Measurements from ENCODE around the gene ANO3. TPM values are rescaled to one million over a fixed set of nuclear protein-coding genes. Genes with fewer than 3 reads are reported as not detected.

The ANO3 gene
- total RNA-seq, 4 donors from 2014 or later: 0.18 to 0.47 TPM; not detected in 2

GRCh38 chr11:26575946-26576345 lies 244.0 kb downstream of the ANO3 start:
- Histone ChIP-seq H3K4me1 (no peaks in the 10 kb centered on the region), H3K27me3 (no peaks in the 10 kb centered on the region), H3K27ac (no peak overlapping the region), H3K36me3 (no peaks in the 10 kb centered on the region), H3K9me3 (no peaks in the 10 kb centered on the region), H3K4me3 (no peak overlapping the region)
- DNase-seq: no peak
- TF ChIP-seq POLR2A (IDR thresholded peaks at IDR 0.05): no peak
- no peak for TF ChIP-seq CTCF (IDR thresholded peaks at IDR 0.05)

GRCh38 chr11:26578998-26579661 lies 247.2 kb downstream of the ANO3 start:
- Histone ChIP-seq H3K9me3 (no peaks in the 10 kb centered on the region), H3K27me3 (no peaks in the 10 kb centered on the region), H3K4me3 (no peak overlapping the region), H3K36me3 (no peaks in the 10 kb centered on the region), H3K27ac (no peak overlapping the region), H3K4me1 (no peaks in the 10 kb centered on the region)
- TF ChIP-seq POLR2A (IDR thresholded peaks at IDR 0.05) (no peak), CTCF (IDR thresholded peaks at IDR 0.05) (no peak)
- no peak for DNase-seq

GRCh38 chr11:26579683-26580082 lies 247.8 kb downstream of the ANO3 start:
- Histone ChIP-seq H3K4me3 (no peak overlapping the region), H3K36me3 (no peaks in the 10 kb centered on the region), H3K27ac (no peak overlapping the region), H3K27me3 (no peaks in the 10 kb centered on the region), H3K4me1 (no peaks in the 10 kb centered on the region), H3K9me3 (no peaks in the 10 kb centered on the region)
- TF ChIP-seq POLR2A (IDR thresholded peaks at IDR 0.05) (no peak), CTCF (IDR thresholded peaks at IDR 0.05) (no peak)
- no peak for DNase-seq

GRCh38 chr11:26580929-26581328 lies 249.0 kb downstream of the ANO3 start:
- Histone ChIP-seq H3K27ac (no peak overlapping the region), H3K36me3 (no peaks in the 10 kb centered on the region), H3K4me1 (no peaks in the 10 kb centered on the region), H3K9me3 (no peaks in the 10 kb centered on the region), H3K4me3 (no peak overlapping the region), H3K27me3 (no peaks in the 10 kb centered on the region)
- TF ChIP-seq POLR2A (IDR thresholded peaks at IDR 0.05) (no peak), CTCF (IDR thresholded peaks at IDR 0.05) (no peak)
- DNase-seq: no peak

- no peaks in the 10 kb centered on the region for H3K4me1 ChIP-seq
- DNase-seq: no peak
- H3K27ac ChIP-seq: no peak overlapping the region
- TF ChIP-seq POLR2A (IDR thresholded peaks at IDR 0.05) (no peak), CTCF (IDR thresholded peaks at IDR 0.05) (no peak)
- no peaks in the 10 kb centered on the region for H3K27me3 ChIP-seq
- no peak overlapping the region for H3K4me3 ChIP-seq
- no peaks in the 10 kb centered on the region for H3K36me3 ChIP-seq
- no peaks in the 10 kb centered on the region for H3K9me3 ChIP-seq
Observed at GRCh38 chr11:26583550-26583949, 251.6 kb downstream of the ANO3 start.

- Histone ChIP-seq H3K36me3 (no peaks in the 10 kb centered on the region), H3K27me3 (no peaks in the 10 kb centered on the region), H3K9me3 (no peaks in the 10 kb centered on the region), H3K4me1 (no peaks in the 10 kb centered on the region), H3K27ac (no peak overlapping the region), H3K4me3 (no peak overlapping the region)
- TF ChIP-seq CTCF (IDR thresholded peaks at IDR 0.05): no peak
- TF ChIP-seq POLR2A (IDR thresholded peaks at IDR 0.05): no peak
- DNase-seq: no peak
Observed at GRCh38 chr11:26584818-26585217, 252.9 kb downstream of the ANO3 start.
